ENCODE measurements around the gene SIN3B.

- no peak for TF ChIP-seq CTCF (IDR thresholded peaks at IDR 0.05; ENCODE audit: insufficient read depth, low read length, poor library complexity, severe bottlenecking)
- no peak for TF ChIP-seq EZH2phosphoT487 (conservative IDR thresholded peaks at IDR 0.05; ENCODE audit: low read length)
Observed at GRCh38 chr19:16872728-16873127, 43.5 kb downstream of the SIN3B start.

Data from SU-DHL-6 (cell line).